GM21737 (cell line): ENCODE measurements around the gene PSMB10.
"Not testable (repeated sequence)": the region's sequence is repeated elsewhere in the genome, so short reads cannot be mapped to it uniquely, and the experiment has no call there.

Experiments
- ATAC-seq: cut with Tn5 transposase; IDR thresholded peaks from one replicate; pipeline ENCODE4 v1.9.1; 2021; ENCODE audit warnings: mild to moderate bottlenecking, moderate library complexity; ENCODE audit not compliant: unreplicated experiment

Gene PSMB10

GRCh38 chr16:67943256-67943618 lies 6.6 kb upstream of the PSMB10 start:
- ATAC-seq = no peak

- ATAC-seq = no peak
These were observed 6.0 kb upstream of the PSMB10 start for GRCh38 chr16:67942510-67943255.

GRCh38 chr16:67942200-67942509 lies 5.5 kb upstream of the PSMB10 start:
- no peak for ATAC-seq

GRCh38 chr16:67941469-67942199 lies 5.0 kb upstream of the PSMB10 start:
- ATAC-seq = no peak

GRCh38 chr16:67940446-67941089 lies 3.9 kb upstream of the PSMB10 start:
- ATAC-seq = no peak

- ATAC-seq = no peak
These were observed 3.1 kb upstream of the PSMB10 start for GRCh38 chr16:67939507-67940445.

- ATAC-seq = not testable (repeated sequence)
These were observed 1.1 kb upstream of the PSMB10 start for GRCh38 chr16:67937713-67938112.

- ATAC-seq = peak; percentile 60
These were observed 393 bp upstream of the PSMB10 start for GRCh38 chr16:67936880-67937605.

GRCh38 chr16:67935402-67936123 lies 1.1 kb downstream of the PSMB10 start:
- ATAC-seq = peak; percentile 87

GRCh38 chr16:67935101-67935401 lies 1.6 kb downstream of the PSMB10 start:
- ATAC-seq = no peak

GRCh38 chr16:67934306-67935100 lies 2.1 kb downstream of the PSMB10 start:
- ATAC-seq = no peak

- ATAC-seq = no peak
These were observed 2.8 kb downstream of the PSMB10 start for GRCh38 chr16:67933805-67934204.

GRCh38 chr16:67932462-67932840 lies 4.2 kb downstream of the PSMB10 start:
- ATAC-seq = no peak

GRCh38 chr16:67931712-67932461 lies 4.8 kb downstream of the PSMB10 start, which contains the start of gene CTRL:
CTRL (minus strand) TSS chr16:67931862; CDS start chr16:67931852, 10 bp downstream.
- no peak for ATAC-seq

- ATAC-seq = no peak
These were observed 5.9 kb downstream of the PSMB10 start for GRCh38 chr16:67930678-67931211.

- no peak for ATAC-seq
These were observed 6.5 kb downstream of the PSMB10 start for GRCh38 chr16:67930191-67930590.

- ATAC-seq = no peak
These were observed 7.9 kb downstream of the PSMB10 start for GRCh38 chr16:67928561-67929364.
